ENCODE results near the gene CCDC194.

DNA sequence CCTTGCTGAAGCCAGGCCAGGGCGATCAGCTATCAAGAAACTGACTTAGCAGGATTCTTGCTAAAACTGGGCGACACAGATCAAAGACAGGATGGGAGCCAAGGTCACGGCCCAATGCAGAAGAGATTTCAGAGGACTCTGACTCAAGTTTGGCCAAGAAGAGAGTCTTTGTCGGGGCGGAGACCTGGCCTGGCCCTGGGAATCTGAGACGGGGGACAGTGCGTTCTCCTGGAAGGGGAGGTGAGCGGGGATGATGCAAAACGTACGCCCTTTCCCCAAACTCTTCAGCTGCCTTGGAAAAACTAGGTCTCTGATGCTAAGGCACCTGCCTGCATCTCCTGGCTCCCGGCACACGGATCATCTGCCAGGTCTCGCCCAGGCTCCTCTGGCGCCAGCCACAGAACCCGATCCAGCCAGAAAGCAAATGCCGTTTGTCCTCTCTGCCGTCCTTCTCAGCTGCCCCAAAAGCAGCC lies 35.7 kb upstream of the CCDC194 start:
- no peak for TF ChIP-seq CTCF (IDR thresholded peaks at IDR 0.05; ENCODE audit: low read depth, low read length, missing input control)
- TF ChIP-seq, protein P1, sequence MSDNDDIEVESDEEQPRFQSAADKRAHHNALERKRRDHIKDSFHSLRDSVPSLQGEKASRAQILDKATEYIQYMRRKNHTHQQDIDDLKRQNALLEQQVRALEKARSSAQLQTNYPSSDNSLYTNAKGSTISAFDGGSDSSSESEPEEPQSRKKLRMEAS (IDR thresholded peaks at IDR 0.05), result no peak
- TF ChIP-seq, protein P2, sequence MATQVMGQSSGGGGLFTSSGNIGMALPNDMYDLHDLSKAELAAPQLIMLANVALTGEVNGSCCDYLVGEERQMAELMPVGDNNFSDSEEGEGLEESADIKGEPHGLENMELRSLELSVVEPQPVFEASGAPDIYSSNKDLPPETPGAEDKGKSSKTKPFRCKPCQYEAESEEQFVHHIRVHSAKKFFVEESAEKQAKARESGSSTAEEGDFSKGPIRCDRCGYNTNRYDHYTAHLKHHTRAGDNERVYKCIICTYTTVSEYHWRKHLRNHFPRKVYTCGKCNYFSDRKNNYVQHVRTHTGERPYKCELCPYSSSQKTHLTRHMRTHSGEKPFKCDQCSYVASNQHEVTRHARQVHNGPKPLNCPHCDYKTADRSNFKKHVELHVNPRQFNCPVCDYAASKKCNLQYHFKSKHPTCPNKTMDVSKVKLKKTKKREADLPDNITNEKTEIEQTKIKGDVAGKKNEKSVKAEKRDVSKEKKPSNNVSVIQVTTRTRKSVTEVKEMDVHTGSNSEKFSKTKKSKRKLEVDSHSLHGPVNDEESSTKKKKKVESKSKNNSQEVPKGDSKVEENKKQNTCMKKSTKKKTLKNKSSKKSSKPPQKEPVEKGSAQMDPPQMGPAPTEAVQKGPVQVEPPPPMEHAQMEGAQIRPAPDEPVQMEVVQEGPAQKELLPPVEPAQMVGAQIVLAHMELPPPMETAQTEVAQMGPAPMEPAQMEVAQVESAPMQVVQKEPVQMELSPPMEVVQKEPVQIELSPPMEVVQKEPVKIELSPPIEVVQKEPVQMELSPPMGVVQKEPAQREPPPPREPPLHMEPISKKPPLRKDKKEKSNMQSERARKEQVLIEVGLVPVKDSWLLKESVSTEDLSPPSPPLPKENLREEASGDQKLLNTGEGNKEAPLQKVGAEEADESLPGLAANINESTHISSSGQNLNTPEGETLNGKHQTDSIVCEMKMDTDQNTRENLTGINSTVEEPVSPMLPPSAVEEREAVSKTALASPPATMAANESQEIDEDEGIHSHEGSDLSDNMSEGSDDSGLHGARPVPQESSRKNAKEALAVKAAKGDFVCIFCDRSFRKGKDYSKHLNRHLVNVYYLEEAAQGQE (IDR thresholded peaks at IDR 0.05), result no peak
- TF ChIP-seq RXRA (IDR thresholded peaks at IDR 0.05), result no peak
- TF ChIP-seq HNF4G (IDR thresholded peaks at IDR 0.05), result no peak
- TF ChIP-seq RAD21 (IDR thresholded peaks at IDR 0.05), result no peak
